ENCODE results near the gene CHST11. TPM values are rescaled to one million over a fixed set of nuclear protein-coding genes. Genes with fewer than 3 reads are reported as not detected.

CHST11 gene
- total and polyA plus RNA-seq, 10 of the 15 experiments (the other 5 are each of a cell fraction or from before 2014, with no cell fraction given): 1.9 to 38.1 (median 17.2) TPM

- CTCF ChIA-PET: interaction anchor here (1.5 to 3.6 kb wide), 2 partner anchors 12 to 184 kb away, joined by 4 to 20 read pairs; no protein-coding TSS in a partner anchor
- peaks cover 0 to 1% of the 10 kb centered on the region in 2 experiments; a peak in 3 of 4 replicates for H3K36me3 ChIP-seq (ENCODE audit: control insufficient read depth in 2 of 2, insufficient read depth in 2 of 2, low read length in 1 of 2)
- H3K4me1 ChIP-seq (ENCODE audit: control insufficient read depth, insufficient read depth, low read length): peaks cover 40% of the 10 kb centered on the region
- POLR2A ChIA-PET: no interaction called here
- peak overlapping the region; percentile 14 for H2AFZ ChIP-seq (ENCODE audit: control insufficient read depth, low read depth, low read length)
- BruUV-seq (replicated peaks): no TSS peak
- TF ChIP-seq DPF2 (IDR thresholded peaks at IDR 0.05) (no peak), RUNX3 (IDR thresholded peaks at IDR 0.05; ENCODE audit: low read length) (peak; percentile 51), GATAD2B (conservative IDR thresholded peaks at IDR 0.05; ENCODE audit: low read depth) (no peak), NFXL1 (IDR thresholded peaks at IDR 0.05; ENCODE audit: borderline replicate concordance) (no peak), HDGF (IDR thresholded peaks at IDR 0.05) (no peak), SRF (IDR thresholded peaks at IDR 0.05; ENCODE audit: low read depth in 2 of 2, low read length in 2 of 2) (peak in 1 of 2 experiments; percentile 90; a peak in 2 of 4 replicates), CBFB (IDR thresholded peaks at IDR 0.05; ENCODE audit: low read depth) (no peak), MEF2B (IDR thresholded peaks at IDR 0.05; ENCODE audit: partially characterized antibody, poor library complexity, severe bottlenecking) (peak; percentile 19), CREM (IDR thresholded peaks at IDR 0.05; ENCODE audit: low read depth) (0 out of 2 replicates have a peak, but pooled peaks have one; percentile 15), ETV6 (conservative IDR thresholded peaks at IDR 0.05 in 1 of 2, IDR thresholded peaks at IDR 0.05 in 1 of 2; ENCODE audit: borderline replicate concordance in 1 of 2, low read depth in 1 of 2) (0 out of 4 replicates have a peak, but pooled peaks of 1 of the 2 experiments have one; percentile 41), CREB1 (IDR thresholded peaks at IDR 0.05; ENCODE audit: low read depth) (0 out of 2 replicates have a peak, but pooled peaks have one; percentile 17), JUNB (IDR thresholded peaks at IDR 0.05) (peak; percentile 44)
- TF ChIP-seq, protein P1, sequence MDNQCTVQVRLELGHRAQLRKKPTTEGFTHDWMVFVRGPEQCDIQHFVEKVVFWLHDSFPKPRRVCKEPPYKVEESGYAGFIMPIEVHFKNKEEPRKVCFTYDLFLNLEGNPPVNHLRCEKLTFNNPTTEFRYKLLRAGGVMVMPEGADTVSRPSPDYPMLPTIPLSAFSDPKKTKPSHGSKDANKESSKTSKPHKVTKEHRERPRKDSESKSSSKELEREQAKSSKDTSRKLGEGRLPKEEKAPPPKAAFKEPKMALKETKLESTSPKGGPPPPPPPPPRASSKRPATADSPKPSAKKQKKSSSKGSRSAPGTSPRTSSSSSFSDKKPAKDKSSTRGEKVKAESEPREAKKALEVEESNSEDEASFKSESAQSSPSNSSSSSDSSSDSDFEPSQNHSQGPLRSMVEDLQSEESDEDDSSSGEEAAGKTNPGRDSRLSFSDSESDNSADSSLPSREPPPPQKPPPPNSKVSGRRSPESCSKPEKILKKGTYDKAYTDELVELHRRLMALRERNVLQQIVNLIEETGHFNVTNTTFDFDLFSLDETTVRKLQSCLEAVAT (IDR thresholded peaks at IDR 0.05): peak; percentile 92
- no peaks in the 10 kb centered on the region for H4K20me1 ChIP-seq (ENCODE audit: control insufficient read depth, insufficient read depth)
- peaks cover 18% of the 10 kb centered on the region for H3K9me3 ChIP-seq (replicated peaks; ENCODE audit: control insufficient read depth, insufficient read depth, low read length)
- H3K27me3 ChIP-seq (replicated peaks in 1 of 2; ENCODE audit: control insufficient read depth in 2 of 2, insufficient read depth in 2 of 2, low read length in 1 of 2): no peaks in the 10 kb centered on the region
- no peak overlapping the region for H3K9ac ChIP-seq (ENCODE audit: control insufficient read depth, insufficient read depth, low read length)
- no peak for DNase-seq (ENCODE audit: low read depth, low spot score)
- peak overlapping the region; percentile 44 for H3K4me2 ChIP-seq (ENCODE audit: control insufficient read depth, insufficient read depth)
- intact Hi-C loops (cut with micrococcal nuclease; ENCODE audit: unreplicated experiment): loop anchor here (5.0 kb wide), 1 partner anchor 89 kb away; no protein-coding TSS in a partner anchor
- WGBS (ENCODE audit: insufficient coverage, insufficient replicate concordance, low lambda C conversion rate, missing lambda C conversion rate): 67% methylated on average over 6 of the region's 6 CpGs
- no peak for FAIRE-seq
- peaks cover 49% of the 10 kb centered on the region for H3K79me2 ChIP-seq (ENCODE audit: control insufficient read depth, insufficient read depth, low read length)
- in situ Hi-C loops (cut with MboI): loop anchor here (5.0 kb wide), 1 partner anchor 104 kb away; no protein-coding TSS in a partner anchor
- RAD21 ChIA-PET (ENCODE audit: unreplicated experiment): interaction anchor here (1.4 to 6.8 kb wide), 2 partner anchors 16 to 108 kb away, joined by 4 to 88 read pairs; partner anchors contain the start of gene CHST11
- SMC1A ChIA-PET (ENCODE audit: uncharacterized antibody, unreplicated experiment): interaction anchor here (1.7 to 5.5 kb wide), 2 partner anchors 14 to 37 kb away, joined by 5 to 49 read pairs; no protein-coding TSS in a partner anchor
- no peak for ATAC-seq
- H3K4me3 ChIP-seq: peak overlapping the region; percentile 19; the same call in 1 of the 2 replicates
- H3K27ac ChIP-seq (ENCODE audit: control insufficient read depth, insufficient read depth): peak overlapping the region; percentile 35; the same call in 1 of the 2 replicates
Measured at GRCh38 chr12:104566244-104566993, 109.7 kb downstream of the CHST11 start.
